ENCODE results near the gene PYURF.

DNA sequence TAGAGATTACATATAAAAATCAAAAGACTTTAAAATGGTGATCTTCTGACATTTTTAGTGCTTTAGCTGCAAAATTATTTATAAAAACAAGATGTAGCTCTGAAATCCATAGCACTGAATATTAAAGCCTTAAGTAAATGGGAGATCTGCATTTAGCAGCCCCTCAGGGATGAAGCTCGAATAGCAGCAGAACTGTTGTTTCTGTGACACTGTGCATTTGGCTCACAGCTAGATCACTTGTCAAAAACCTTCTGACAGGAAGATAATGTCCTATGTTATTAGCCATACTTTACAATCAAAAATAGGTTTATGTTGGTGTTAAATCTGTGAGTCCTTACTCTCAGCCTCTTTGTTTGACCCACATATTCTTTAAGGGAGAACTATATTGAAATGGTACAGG, 14.1 kb upstream of the PYURF start:
- no peak for TF ChIP-seq POLR2A (IDR thresholded peaks at IDR 0.05)
- TF ChIP-seq, protein P1, sequence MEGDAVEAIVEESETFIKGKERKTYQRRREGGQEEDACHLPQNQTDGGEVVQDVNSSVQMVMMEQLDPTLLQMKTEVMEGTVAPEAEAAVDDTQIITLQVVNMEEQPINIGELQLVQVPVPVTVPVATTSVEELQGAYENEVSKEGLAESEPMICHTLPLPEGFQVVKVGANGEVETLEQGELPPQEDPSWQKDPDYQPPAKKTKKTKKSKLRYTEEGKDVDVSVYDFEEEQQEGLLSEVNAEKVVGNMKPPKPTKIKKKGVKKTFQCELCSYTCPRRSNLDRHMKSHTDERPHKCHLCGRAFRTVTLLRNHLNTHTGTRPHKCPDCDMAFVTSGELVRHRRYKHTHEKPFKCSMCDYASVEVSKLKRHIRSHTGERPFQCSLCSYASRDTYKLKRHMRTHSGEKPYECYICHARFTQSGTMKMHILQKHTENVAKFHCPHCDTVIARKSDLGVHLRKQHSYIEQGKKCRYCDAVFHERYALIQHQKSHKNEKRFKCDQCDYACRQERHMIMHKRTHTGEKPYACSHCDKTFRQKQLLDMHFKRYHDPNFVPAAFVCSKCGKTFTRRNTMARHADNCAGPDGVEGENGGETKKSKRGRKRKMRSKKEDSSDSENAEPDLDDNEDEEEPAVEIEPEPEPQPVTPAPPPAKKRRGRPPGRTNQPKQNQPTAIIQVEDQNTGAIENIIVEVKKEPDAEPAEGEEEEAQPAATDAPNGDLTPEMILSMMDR (IDR thresholded peaks at IDR 0.05): no peak
